SH-SY5Y (cell line): ENCODE data around the gene KCNIP4.

Source experiments
- GATA2 ChIP-seq: IDR thresholded peaks from 2 replicates; pipeline ENCODE4 v1.6.1; 2011; ENCODE audit warnings: mild to moderate bottlenecking, low read depth, low read length
- GATA3 ChIP-seq: IDR thresholded peaks from 2 replicates; pipeline ENCODE4 v1.6.1; 2011; ENCODE audit warnings: low read depth, mild to moderate bottlenecking, low read length, moderate library complexity

GRCh38 chr4:20723463-20723862 is 1225.1 kb downstream of the KCNIP4 start:
- TF ChIP-seq GATA3 (no peak), GATA2 (no peak)
